NK-92 (cell line): ENCODE results near the gene CMTM5.

Source experiments
- DNase-seq: peaks from one replicate; lab custom pipeline; 2025; ENCODE audit not compliant: unreplicated experiment; lab: John Stamatoyannopoulos, UW

CMTM5 gene, protein sequence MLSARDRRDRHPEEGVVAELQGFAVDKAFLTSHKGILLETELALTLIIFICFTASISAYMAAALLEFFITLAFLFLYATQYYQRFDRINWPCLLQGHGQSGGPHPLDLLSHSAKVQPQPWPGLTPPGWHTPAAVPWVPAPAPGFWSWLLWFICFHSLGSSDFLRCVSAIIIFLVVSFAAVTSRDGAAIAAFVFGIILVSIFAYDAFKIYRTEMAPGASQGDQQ

DNA sequence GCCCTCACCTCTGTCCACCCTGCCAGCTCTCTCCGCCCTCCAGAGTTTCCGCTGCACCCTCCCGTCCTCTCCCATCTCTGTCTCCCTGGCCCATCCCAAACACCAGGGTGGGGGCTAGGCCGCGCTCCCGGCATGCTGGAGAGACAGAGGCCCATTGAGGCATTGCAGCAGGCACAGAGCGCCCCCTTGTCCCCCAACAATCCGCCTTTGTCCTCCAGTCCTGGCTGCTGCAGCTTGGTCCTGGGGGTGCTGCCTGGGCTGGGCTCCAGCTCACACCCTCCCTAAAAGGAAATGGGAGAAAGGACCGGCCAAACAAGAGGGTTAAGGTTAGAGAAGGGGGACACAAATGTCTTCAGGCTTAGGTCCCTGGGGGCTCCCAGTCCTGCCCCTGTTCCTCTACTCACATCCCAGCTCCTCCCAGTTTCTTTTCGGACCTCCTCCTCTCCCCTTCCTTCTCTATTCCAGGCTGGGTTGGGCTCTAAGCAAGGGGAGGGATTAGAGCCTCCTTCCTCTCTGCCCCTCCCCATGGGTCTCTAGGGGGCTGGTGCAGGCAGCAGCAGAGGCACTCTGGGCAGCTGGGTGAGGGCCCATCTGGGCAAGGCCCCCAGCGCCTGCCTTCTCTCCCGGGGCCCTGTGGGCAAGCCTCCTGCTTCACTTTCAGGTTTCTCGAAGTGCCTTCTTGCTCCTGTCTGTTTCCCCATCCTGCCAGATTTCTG, at the start of gene CMTM5:
Gene CMTM5 (plus strand): TSS at position 565 of the 716 bp plus-strand sequence. CDS start 206 bp downstream, outside the sequence.
- DNase-seq: no peak

- DNase-seq: no peak
Observed at GRCh38 chr14:23327947-23328744, 48.7 kb upstream of the CMTM5 start.

DNA sequence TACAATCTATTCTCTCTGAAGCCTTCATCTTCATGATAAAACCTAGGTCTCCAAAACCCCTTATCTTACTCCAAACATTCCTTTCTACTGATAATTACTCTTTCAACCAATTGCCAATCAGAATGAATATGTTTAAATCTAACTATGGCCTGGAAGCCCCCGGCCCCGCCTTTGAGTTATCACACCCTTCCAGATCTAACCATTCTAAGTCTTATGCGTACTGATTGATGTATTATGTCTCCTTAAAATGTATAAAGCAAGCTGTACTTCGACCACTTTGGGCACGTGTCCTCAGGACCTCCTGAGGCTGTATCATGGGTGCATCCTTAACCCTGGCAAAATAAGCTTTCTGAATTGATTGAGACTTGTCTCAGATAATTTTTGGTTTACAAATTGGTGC, 41.2 kb upstream of the CMTM5 start:
- no peak for DNase-seq

- DNase-seq: no peak
Observed at GRCh38 chr14:23339506-23340268, 37.2 kb upstream of the CMTM5 start.

GRCh38 chr14:23344481-23344880, 32.4 kb upstream of the CMTM5 start:
- DNase-seq: no peak

DNA sequence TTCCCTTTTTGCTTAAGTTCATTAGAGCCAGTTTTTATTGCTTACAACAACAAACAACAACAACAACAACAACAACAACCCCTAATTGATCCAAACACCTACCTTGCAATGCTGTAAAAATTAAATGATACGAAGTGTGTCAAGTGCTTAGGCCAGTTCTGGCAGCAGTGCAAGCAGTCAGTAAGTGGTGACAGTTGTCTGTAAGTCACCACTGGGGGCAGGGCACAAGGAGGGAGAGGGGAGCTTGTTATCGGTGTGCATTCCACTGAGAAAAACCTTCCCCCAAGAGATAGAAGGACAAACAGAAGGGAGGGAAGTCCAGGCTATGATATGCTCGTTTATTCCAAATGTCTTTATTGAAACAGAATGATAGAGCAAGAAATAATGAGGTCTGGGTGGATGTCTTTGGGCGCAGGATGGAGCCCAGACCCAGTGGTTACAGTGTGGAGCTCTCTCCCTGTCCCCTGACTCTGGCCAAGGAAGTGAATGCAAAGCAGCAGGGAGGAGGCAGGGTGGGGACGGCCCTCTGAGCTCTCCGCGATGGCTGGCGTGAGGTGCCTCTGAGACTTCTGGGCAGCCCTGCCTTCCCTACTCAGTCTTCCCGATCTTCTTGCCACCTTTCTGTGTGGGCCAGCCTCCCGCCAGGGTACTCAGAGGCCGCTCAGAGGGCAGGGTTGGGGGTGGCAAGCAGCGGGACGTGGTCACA, 30.7 kb upstream of the CMTM5 start:
- no peak for DNase-seq

- no peak for DNase-seq
Observed at GRCh38 chr14:23346693-23347405, 30.0 kb upstream of the CMTM5 start.

- no peak for DNase-seq
Observed at GRCh38 chr14:23347406-23348296, 29.2 kb upstream of the CMTM5 start.

DNA sequence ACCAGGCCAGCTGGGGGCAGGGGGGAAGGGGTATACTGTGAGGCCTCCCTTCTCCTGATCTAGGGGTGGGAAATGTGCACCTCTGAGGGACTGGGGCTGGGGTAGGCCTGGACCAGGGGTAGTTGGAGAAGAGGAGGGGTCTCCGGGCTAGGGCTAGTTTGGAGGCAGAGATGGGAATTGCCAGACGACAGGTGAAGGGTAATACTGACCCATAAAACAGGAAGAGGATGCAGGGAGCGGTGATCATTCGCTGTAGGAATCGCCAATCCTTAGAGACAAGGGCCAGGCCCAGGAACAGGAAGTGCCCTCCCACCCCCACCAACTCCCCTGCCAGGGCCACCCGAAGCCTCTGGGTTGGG, 28.6 kb upstream of the CMTM5 start:
- DNase-seq: no peak

DNA sequence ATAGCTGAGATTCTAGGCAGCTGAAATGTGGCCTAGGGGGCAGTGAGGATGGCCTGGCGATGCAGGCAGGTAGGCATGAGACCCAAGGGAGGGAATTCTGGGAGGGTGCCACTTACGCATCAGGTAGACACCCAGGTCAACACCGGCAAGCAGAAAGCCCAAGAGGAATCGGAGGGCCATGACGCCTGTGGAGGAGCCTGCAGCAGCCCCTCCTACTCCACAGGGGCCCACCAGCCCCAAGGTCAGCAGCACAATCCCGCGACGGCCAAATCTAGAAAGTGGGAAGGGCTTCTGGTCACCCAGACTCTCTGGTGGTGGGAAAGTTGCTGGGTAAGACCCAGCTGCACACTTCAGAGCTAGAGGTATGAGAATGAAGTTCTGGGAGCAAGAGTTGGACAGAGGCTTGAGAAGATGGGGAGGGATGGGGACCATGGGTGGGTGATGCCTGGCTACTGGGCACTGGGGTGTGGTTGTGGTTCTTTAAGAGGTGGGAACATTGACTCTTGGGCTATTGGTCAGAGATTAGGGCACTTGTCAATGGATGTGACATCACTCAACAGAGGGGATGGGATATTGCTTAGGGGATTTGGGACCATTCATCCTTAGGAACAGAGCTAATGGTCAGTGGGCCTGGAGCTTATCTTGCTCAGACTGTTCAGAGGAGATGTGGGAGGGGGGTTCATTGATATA, 27.5 kb upstream of the CMTM5 start:
- no peak for DNase-seq

DNA sequence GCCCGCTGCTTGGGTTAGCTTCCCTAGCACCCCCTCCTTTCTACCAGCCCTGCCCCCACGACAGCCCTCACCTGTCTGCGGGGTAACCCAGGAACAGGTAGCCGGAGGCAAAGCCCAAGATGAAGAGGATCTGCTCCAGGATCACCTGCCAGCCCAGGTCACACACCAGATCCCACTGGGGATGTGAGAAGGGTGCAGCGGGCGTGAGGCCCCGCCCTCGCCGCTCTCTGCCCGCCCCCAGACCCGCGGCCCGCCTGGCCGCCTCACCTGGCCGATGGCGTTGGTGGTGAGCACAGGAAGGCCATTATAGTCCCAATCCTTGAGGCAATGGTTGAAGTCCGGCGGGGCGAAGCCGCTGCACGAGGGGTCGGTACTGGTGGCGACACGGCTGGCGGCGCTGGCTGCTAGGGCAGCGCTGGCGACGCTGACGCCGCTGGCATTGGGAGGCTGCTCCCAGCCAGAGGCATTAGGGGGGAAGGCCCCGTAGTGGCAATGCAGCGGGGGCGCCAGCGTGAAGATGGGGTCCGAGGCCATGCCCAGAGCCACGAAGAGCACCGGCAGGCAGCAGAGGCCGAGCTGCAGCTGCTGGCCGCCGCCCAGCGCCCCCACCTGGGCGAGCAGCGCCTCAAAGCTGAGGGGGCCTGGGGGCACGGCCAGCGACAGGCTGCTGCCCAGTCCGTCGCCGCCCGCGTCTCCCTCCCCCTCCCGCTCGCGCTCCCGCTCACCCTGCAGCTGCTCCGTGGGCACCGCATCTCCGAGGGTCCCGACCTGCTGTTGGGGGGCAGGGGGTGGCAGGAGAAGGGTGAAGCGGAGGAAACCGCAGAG, 25.0 kb upstream of the CMTM5 start:
- no peak for DNase-seq

- DNase-seq: no peak
Observed at GRCh38 chr14:23352506-23353432, 24.1 kb upstream of the CMTM5 start, which contains the start of gene SLC22A17. SLC22A17 (minus strand) TSS chr14:23352887.

GRCh38 chr14:23353433-23353780, 23.4 kb upstream of the CMTM5 start:
- DNase-seq: no peak

DNA sequence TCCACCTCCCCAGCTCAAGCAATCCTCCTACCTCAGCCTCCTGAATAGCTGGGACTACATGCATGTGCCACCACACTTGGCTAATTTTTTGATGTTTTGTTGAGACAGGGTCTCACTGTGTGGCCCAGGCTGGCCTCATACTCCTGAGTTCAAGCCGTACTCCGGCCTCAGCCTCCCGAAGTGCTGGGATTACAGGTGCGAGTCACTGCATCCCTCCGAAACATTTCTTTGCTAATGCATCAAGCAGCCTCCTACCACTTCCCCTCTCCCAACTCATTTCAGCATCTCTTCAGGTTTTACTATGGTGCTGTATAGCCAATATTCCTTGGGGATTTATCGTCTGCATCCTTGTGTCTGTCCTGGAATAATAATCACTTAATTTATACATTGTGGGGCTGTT, 21.9 kb upstream of the CMTM5 start:
- no peak for DNase-seq

DNA sequence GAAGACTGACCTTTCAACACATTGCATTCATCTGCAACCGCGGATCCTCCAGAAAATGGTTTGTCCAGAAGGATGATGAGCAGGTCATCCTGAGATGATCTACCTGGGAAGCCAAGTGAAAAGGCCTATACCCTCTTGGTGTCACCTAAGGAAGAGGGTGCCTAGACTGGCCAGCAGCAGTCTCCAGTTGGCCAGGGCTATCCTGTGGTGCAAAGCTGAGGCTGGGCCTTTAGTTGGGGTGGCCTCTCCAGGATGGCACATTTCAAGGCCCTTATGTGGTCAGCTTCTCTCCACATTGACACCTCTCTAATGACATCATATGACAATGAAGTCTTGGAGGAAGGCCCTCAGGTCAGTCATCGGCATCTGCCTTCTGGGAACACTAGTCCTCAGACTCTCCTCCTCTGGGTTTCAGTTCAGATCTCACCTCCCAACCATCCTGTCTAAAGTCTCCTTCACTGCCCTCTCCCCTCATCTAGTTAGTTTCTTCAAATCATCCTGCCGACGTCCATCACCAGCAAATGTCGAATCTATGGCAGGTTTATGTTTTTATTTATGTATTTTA, 20.9 kb upstream of the CMTM5 start:
- no peak for DNase-seq

- DNase-seq: no peak
Observed at GRCh38 chr14:23356662-23357061, 20.2 kb upstream of the CMTM5 start.
